Right cardiac atrium (tissue), 5 donors: ENCODE results near the gene RAI1. TPM values are rescaled to one million over a fixed set of nuclear protein-coding genes. Genes with fewer than 3 reads are reported as not detected.

ENCODE experiments used
- ATAC-seq, 2 donors: fragments of 200-7000 bp; cut with Tn5 transposase; one replicate each; pipeline versions ENCODE4 v1.8.0 to v1.9.1; 2020; ENCODE audit warnings: moderate library complexity in 2 of 2, mild to moderate bottlenecking in 1 of 2
- DNase-seq, 3 donors: peaks; one replicate each; pipeline ENCODE4 v3.0.0-alpha.2; 2020
- H3K27ac ChIP-seq: one replicate; pipeline ENCODE4 v1.5.1; 2013; ENCODE audit warnings: mild to moderate bottlenecking, low read length, control low read depth, moderate library complexity
- H3K27me3 ChIP-seq: one replicate; pipeline ENCODE4 v1.6.1; 2013; ENCODE audit not compliant: control insufficient read depth, insufficient read depth
- H3K4me1 ChIP-seq: one replicate; pipeline ENCODE4 v1.6.1; 2013; ENCODE audit warnings: low read length; ENCODE audit not compliant: control insufficient read depth, insufficient read depth
- H3K4me3 ChIP-seq: one replicate; pipeline ENCODE4 v1.5.1; 2013; ENCODE audit warnings: low read length, control low read depth
- H3K9me3 ChIP-seq: one replicate; pipeline ENCODE4 v1.6.1; 2013; ENCODE audit warnings: low read length; ENCODE audit not compliant: control insufficient read depth
- WGBS: extraction: QIAGEN DNeasy Blood & Tissue Kit; methylation state at CpG from one replicate; pipeline ENCODE4 v1.1.7; 2013; 5-methylcytosine and 5-hydroxymethylcytosine counted together
- intact Hi-C, 4 donors: fragments of 100-400 bp; cut with DNase I; formaldehyde crosslinking; loops; one replicate each; pipeline versions ENCODE4 v1.11.0 to v1.14.0; 2022 to 2023
- polyA plus RNA-seq: library from polyadenylated mRNA; stranded (reverse); fragments of 200-250 nt; gene quantifications from one replicate; pipeline ENCODE4 v1.2.3, GENCODE V29; 2013
- total RNA-seq, 4 donors: library from RNA; stranded (reverse); fragmentation: NEBNext Ultra II Directional; extraction: Animal tissue kit (Norgen Biotek cat#: 25700); gene quantifications; one replicate each; pipeline ENCODE4 v1.2.1, GENCODE V29; 2021
- donor health status: healthy with polysubstance abuse.
- donor health status: DM: no; HTN: yes; CAD: no.
- donor health status: DM: no; HTN: no; CAD: no.
- donor health status: DM: no; HTN: yes; CAD: no; lungs with severe emphysema.
- donor health status: DM: yes; HTN: yes; CAD: no.

Gene RAI1
- total and polyA plus RNA-seq, 5 donors, result 18.2 to 26.8 (median 23.0) TPM

DNA sequence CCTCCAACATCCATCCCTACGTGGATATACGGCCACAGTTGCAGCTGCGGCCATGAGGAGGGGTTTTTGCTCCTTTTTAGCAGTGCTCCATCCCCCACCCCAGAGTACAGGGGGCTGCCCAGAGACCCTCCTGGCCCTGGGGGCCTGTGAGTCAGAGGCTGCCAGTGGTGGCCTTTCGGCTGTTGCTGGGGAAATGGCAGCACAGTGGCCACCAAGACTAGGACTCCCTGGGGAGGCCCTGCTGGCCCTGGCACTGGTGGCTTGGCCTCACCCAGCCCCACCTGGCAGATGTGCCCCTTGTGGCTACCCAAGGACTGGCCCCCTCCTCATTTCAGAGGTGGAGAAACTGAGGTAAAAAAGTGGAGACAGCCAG, 29.1 kb downstream of the RAI1 start:
- DNase-seq (peak in 1 of 3 donors; percentile 32), ATAC-seq (no peak)
- 88% methylated on average over 4 of the region's 4 CpGs for WGBS
- Histone ChIP-seq H3K27me3 (no peaks in the 10 kb centered on the region), H3K27ac (no peak overlapping the region), H3K4me3 (no peak overlapping the region), H3K9me3 (no peaks in the 10 kb centered on the region), H3K4me1 (peaks cover 14% of the 10 kb centered on the region)
- intact Hi-C loops, result no loop called here

DNA sequence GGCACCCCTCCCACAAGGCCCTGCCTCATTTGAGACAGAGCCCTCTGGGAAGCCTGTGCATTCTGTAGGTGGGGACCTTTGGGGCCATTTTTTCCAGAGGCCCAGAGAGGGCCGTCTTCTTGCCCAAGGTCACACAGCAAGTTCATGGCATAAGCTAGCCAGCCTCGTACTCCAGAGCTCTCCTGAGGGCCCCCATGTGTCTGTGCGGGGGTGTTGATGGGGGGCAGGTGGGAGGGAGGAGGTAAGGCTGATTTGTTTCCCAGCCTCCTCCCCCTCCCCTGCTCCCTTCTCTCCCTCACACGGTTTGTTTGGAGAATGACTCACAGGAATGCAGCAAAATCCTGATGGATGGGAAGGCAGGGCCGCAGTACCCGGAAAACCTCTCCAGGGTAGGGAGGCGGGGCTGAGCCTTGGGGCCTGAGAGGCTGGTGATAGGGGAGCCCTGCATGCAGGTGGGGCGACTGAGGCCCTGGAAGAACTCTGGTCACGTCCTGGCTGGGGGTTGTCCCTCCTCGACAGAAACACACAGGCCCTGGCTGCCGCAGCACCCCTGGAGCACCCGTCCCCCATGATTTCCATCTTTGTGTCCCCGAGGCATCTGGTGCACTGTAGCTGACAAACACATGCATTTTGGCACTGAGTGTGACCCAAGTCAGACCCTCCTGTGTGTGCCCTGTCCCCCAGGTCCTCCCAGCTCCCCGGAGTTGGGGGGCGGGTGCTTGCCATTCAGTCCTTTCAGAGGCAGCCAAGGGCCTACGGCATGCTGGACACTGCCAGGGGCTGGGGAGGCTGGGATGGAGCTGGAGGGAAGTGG, 29.7 kb downstream of the RAI1 start:
- H3K4me1 ChIP-seq, result peaks cover 14% of the 10 kb centered on the region
- H3K4me3 ChIP-seq, result no peak overlapping the region
- no peak overlapping the region for H3K27ac ChIP-seq
- H3K9me3 ChIP-seq, result no peaks in the 10 kb centered on the region
- DNase-seq, result peak in 1 of 3 donors; percentile 40
- WGBS, result 54% methylated on average over 16 of the region's 16 CpGs
- ATAC-seq, result peak; percentile 38 to 68
- intact Hi-C loops, result no loop called here
- H3K27me3 ChIP-seq, result no peaks in the 10 kb centered on the region

DNA sequence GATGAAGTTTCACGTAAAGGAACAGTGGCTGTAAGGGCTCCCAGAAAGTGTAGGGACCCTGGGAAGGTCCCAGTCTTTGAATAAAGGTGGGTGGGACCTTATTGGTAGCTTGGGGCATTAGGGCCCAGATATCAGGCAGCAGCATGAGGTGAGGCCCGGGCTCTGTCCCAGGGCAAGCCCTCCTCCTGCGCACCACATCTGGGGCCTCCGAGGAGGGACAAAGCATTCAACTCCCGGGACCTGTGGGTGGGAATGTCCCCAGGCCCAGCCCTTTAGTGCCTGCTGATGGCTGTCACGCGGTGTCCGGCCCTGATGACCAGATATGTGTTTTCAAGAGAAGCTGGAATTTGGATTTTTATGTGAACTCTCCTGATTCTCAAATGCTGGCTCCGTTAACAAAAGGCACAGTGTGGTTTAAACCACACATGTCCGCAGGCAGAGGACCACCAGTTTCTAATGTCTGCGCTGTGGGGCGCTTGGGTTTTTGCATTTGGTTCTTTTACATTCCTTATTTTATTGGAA, 30.4 kb downstream of the RAI1 start:
- DNase-seq, result no peak
- intact Hi-C loops, result no loop called here
- WGBS, result 59% methylated on average over 12 of the region's 12 CpGs
- no peaks in the 10 kb centered on the region for H3K9me3 ChIP-seq
- no peak overlapping the region for H3K27ac ChIP-seq
- H3K4me3 ChIP-seq, result no peak overlapping the region
- no peak for ATAC-seq
- H3K27me3 ChIP-seq, result no peaks in the 10 kb centered on the region
- peaks cover 14% of the 10 kb centered on the region for H3K4me1 ChIP-seq

DNA sequence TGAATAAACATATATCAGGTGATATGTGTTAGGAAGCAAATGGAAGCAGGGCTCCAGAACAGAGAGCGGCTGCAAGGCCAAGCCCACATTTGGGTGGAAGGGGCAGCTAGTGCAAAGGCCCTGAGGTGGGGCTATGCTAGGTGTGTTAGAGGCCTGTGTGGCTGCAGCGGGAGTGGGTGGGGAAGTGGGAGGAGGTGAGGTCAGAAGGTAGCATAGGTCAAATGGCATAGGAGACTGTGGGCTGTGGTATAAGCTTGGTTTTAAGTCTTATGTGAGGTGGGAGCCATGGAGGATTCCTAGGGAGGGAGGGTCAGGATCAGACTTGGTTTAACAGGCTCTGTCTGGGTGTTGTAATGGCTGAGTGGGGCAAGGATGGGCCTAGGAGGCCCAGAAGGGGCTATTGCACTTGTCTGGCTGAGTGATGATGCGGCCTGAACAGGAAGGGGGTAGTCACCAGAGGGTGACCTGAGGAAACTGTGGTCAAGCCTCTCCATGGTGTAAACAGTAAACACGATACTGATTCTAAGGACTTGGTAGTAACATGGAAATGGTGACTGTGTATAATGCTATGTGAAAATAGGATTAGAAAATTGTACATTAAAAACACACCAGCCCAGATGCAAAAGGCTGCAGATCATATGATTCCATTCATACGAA, 31.1 kb downstream of the RAI1 start:
- peaks cover 14% of the 10 kb centered on the region for H3K4me1 ChIP-seq
- H3K4me3 ChIP-seq, result no peak overlapping the region
- H3K9me3 ChIP-seq, result no peaks in the 10 kb centered on the region
- H3K27me3 ChIP-seq, result no peaks in the 10 kb centered on the region
- peak in 1 of 3 donors; percentile 2 for DNase-seq
- peak overlapping the region; percentile 37 for H3K27ac ChIP-seq
- 84% methylated on average over 5 of the region's 5 CpGs for WGBS
- no peak for ATAC-seq
- intact Hi-C loops, result no loop called here

DNA sequence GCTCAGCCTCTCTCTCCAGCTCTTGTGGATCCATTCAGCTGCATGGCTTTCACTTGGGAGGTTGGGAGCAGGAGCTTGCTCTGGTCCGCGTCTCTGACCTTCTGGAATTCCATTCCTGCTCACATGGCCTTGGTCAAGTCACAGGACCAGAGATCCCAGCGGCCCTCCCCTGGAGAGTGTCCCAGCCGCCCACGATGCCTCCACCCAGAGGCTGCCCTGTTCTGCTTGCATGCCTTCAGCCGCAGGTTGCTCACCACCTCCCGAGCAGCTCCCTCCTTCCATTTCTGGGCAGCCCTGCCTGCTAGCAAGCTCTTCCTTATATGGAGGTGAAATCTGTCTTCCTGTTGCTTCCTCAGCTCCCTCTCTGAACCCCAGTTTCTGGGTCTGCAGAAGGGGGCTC, 32.6 kb downstream of the RAI1 start:
- 39% methylated on average over 7 of the region's 7 CpGs for WGBS
- intact Hi-C loops, result no loop called here
- peaks cover 14% of the 10 kb centered on the region for H3K4me1 ChIP-seq
- no peaks in the 10 kb centered on the region for H3K9me3 ChIP-seq
- H3K27ac ChIP-seq, result peak overlapping the region; percentile 55
- no peaks in the 10 kb centered on the region for H3K27me3 ChIP-seq
- DNase-seq (peak in 2 of 3 donors; percentile 74 to 80), ATAC-seq (peak; percentile 49 to 56)
- no peak overlapping the region for H3K4me3 ChIP-seq

DNA sequence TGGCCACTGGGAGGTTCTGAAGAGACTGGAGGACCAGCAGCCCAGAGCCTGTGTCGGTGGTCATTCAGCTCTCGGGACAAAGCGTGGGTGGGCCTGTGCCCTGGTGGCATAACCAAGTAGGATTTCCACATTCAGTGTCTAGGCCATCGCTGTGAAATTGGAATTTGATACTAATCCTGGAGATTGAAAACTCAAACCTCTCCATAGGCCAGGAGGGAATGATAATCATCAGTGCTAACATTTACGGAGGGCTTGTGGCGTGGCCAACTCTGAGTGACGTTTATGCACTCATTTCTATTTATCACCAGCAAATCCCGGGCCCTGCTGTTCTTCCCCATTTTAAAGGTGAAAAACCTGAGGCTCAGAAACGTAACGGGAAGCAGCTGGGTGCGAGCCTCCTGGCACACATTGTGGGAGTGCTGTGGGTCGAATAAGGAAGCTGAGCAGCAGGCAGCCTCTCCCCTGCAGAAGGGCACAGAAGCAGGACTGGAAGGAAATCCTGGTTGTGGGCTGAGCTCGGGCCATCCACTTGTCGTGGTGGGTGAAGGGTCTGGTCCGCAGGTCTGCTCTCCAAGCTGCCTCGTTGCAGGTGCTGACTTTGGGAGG, 33.1 kb downstream of the RAI1 start:
- Histone ChIP-seq H3K9me3 (no peaks in the 10 kb centered on the region), H3K27me3 (no peaks in the 10 kb centered on the region), H3K4me1 (peaks cover 14% of the 10 kb centered on the region), H3K4me3 (no peak overlapping the region), H3K27ac (peak overlapping the region; percentile 55)
- DNase-seq (peak in 1 of 3 donors; percentile 39), ATAC-seq (no peak)
- intact Hi-C loops, result no loop called here
- WGBS, result 54% methylated on average over 16 of the region's 16 CpGs

DNA sequence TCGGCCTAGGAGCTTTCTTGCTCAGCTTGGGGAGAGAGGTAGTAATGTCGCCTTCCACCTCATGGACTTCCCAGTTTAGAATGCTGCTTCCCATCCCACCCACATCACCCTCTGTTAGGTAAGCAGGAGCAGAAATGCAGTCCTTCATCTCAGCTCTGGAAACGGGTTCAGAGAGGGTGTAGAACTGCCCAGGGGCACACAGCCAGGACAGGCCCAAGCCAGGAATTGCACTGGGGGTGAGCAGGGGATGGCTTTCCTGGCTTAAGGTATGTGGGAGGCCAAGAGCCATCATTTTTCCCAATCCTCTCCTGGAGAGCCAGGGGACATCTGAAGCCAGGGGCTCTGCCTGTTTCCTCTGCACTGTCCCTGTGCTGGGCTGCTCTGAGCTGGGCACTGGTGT, 33.6 kb downstream of the RAI1 start:
- Histone ChIP-seq H3K27me3 (no peaks in the 10 kb centered on the region), H3K4me3 (no peak overlapping the region), H3K9me3 (no peaks in the 10 kb centered on the region), H3K4me1 (peaks cover 14% of the 10 kb centered on the region), H3K27ac (peak overlapping the region; percentile 14)
- no peak for DNase-seq
- ATAC-seq, result no peak
- WGBS, result 86% methylated on average over 3 of the region's 3 CpGs
- intact Hi-C loops, result no loop called here

DNA sequence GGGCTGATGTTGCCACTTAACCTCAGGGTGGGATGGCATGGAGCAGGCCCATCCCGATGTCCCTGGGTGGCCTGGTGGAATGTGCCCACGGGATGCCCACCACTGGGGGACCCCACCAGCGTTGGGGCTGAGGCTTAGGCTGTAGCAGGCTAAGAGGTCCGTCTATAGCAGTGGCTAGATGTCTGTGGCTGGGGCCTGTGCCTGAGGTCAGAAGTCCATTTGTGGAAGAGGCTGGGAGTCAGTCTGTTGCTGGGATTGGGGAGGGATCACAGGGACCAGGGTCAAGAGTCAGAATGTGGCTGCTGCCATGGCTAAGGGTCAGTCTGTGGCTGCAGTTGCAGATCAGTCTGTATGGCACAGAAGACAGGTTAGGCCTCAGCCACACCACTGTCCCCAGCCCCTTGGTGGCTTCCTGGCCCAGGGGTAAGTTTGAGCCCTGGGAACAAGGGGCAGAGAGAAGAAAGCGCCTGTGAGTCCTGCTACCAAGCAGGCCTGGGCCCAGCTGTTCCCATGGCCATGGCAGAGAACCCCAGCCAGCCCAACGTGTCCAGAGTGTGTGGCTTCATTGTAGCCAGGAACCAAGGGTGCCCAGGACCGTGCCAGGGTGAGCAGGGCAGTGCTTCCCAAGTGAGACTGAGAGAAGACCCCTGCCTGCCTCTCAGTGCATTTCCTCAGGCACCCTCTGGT, 35.7 kb downstream of the RAI1 start:
- peak in 1 of 3 donors; percentile 38 for DNase-seq
- H3K27ac ChIP-seq, result no peak overlapping the region
- WGBS, result 77% methylated on average over 7 of the region's 7 CpGs
- H3K27me3 ChIP-seq, result no peaks in the 10 kb centered on the region
- intact Hi-C loops, result no loop called here
- H3K4me3 ChIP-seq, result no peak overlapping the region
- ATAC-seq, result no peak
- H3K4me1 ChIP-seq, result peaks cover 9% of the 10 kb centered on the region
- H3K9me3 ChIP-seq, result no peaks in the 10 kb centered on the region

DNA sequence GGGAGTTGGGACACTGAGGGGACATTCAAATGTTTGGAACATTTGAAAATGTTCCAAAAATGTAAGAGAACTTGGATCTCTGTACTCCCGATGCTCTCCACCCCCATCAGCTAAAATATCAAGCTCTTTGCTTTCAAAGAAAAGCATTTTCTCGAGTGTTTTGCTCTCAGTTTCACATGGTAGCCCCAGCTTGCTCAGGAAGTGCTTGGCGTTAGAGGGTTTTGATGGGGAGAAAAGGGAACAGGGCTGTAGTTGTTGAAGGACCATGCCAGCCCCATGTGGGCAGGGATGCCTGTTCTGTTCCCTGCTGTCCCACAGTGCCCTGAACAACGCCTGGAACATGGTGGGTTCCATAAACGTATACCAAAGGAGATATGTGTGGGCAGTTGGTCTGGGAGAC, 37.0 kb downstream of the RAI1 start:
- intact Hi-C loops, result no loop called here
- H3K4me3 ChIP-seq, result no peak overlapping the region
- H3K9me3 ChIP-seq, result no peaks in the 10 kb centered on the region
- WGBS, result 61% methylated on average over 5 of the region's 5 CpGs
- no peaks in the 10 kb centered on the region for H3K27me3 ChIP-seq
- no peak for ATAC-seq
- no peak overlapping the region for H3K27ac ChIP-seq
- no peak for DNase-seq
- peaks cover 16% of the 10 kb centered on the region for H3K4me1 ChIP-seq

DNA sequence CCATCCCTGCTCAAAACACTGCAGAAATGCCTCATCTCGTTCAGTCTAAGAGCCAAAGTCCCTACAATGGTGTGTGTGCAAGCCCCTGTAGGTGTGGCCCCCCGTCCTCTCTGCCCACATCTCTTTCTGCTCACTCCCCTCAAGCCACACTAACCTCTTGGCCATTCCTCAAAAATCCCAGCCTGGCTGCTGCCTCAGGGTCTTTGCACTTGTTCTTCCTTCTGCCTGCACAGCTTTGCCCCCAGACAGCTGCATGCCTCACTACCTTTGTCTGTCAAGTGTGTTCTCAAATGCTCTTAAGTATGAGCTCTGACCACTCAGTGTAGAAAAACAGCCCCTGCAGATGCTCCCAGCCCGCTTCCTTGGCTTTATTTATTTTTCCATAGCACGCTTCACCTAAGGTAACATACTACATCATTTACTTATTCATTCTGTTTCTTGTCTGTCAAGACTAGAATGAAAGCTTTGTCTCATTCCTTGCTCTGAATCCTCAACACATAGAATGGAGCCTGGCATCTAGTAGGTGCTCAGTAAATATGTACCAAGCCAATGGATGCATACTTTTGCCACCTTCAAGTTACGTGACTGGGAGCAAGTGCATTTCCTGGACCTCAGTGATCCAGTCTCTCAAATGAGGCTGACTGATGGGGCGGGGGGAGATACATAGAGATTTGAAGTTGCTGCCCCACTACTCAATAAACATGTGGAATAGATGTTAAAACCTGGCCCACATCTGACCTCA, 38.1 kb downstream of the RAI1 start:
- no peak overlapping the region for H3K4me3 ChIP-seq
- ATAC-seq (no peak), DNase-seq (no peak)
- H3K4me1 ChIP-seq, result peaks cover 13% of the 10 kb centered on the region
- H3K9me3 ChIP-seq, result no peaks in the 10 kb centered on the region
- no peaks in the 10 kb centered on the region for H3K27me3 ChIP-seq
- intact Hi-C loops, result no loop called here
- 92% methylated on average over 6 of the region's 6 CpGs for WGBS
- H3K27ac ChIP-seq, result no peak overlapping the region
